ENCODE measurements around the gene POU6F2.

Gene POU6F2

DNA sequence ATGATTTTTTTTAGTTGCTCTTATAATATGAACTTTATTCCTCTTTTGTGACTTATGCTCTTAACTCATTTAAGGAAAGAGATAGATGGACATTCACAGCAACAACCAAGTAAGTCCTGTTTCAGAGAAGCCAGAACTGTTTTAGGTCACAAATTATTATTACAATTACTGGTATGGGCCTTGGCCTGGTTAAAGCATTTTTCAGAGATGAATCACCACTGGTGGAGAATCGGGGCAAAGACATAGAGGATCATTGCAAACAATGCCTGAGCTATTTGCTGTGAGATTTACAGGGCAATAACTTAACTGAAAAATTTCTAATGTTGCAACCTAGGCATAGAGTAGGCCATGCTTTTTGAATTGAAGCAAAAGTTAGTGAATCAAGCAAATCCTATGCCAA, 450.5 kb downstream of the POU6F2 start:
- Histone ChIP-seq H3K9ac (ENCODE audit: low read depth, low read length, poor library complexity) (no peak overlapping the region), H3K4me3 (ENCODE audit: low read length in 2 of 2) (no peak overlapping the region), H2AFZ (ENCODE audit: low read length) (no peak overlapping the region), H3K4me1 (ENCODE audit: control insufficient read depth in 2 of 2, insufficient read depth in 1 of 2, low read depth in 1 of 2, low read length in 2 of 2) (no peaks in the 10 kb centered on the region), H3K36me3 (replicated peaks in 1 of 2; ENCODE audit: control insufficient read depth in 2 of 2, insufficient read depth in 2 of 2, low read length in 2 of 2) (no peaks in the 10 kb centered on the region), H3K23ac (ENCODE audit: low read depth, low read length, poor library complexity) (no peak overlapping the region), H3K4me2 (ENCODE audit: insufficient read depth, low read length, poor library complexity, severe bottlenecking) (no peak overlapping the region), H4K8ac (ENCODE audit: low read depth, low read length) (no peak overlapping the region), H2BK5ac (ENCODE audit: low read length) (no peak overlapping the region), H2BK12ac (ENCODE audit: low read length) (no peak overlapping the region), H3K79me1 (ENCODE audit: low read depth, low read length) (no peaks in the 10 kb centered on the region), H2BK120ac (ENCODE audit: low read depth, low read length) (no peak overlapping the region), H3K27ac (replicated peaks; ENCODE audit: low read length) (no peak overlapping the region), H3K9me3 (replicated peaks in 1 of 2; ENCODE audit: control insufficient read depth in 2 of 2, insufficient read depth in 1 of 2, low read depth in 1 of 2, low read length in 2 of 2) (no peaks in the 10 kb centered on the region), H3K4ac (ENCODE audit: low read length) (no peak overlapping the region), H3K18ac (ENCODE audit: low read length) (no peak overlapping the region), H3K14ac (ENCODE audit: low read length) (no peak overlapping the region), H2BK15ac (ENCODE audit: low read length) (no peak overlapping the region), H4K91ac (ENCODE audit: low read depth, low read length, poor library complexity) (no peak overlapping the region), H3K27me3 (ENCODE audit: control insufficient read depth in 3 of 3, insufficient read depth in 3 of 3, low read depth in 1 of 3, low read length in 3 of 3) (no peaks in the 10 kb centered on the region), H2AK5ac (ENCODE audit: low read depth, low read length) (no peak overlapping the region)
- no CpG with 5 or more reads among the region's 1 CpG for WGBS, 2 donors (ENCODE audit: extremely low coverage in 2 of 2, insufficient read length in 2 of 2, insufficient replicate concordance in 1 of 2)
- DNase-seq (ENCODE audit: low spot score): no peak

DNA sequence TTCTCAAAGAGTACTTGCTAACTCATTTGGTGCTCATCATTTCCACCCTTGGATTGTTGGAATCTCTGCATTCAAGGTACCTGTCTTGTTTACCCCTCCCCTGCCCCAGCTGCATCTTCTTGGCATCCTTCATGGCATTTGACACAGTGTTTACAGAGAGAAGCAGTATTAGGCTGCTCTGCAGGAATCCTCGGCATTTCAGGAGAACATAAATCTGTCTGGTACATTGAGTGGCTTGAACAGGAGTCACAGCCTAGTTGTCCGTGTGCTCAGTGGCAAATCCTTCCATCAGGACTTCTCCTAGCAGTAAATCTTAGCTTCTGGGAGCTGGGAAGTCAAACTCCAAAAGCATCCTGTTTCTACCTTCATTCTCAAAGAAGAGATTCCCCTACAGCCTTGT, 451.7 kb downstream of the POU6F2 start:
- H2AK5ac ChIP-seq (ENCODE audit: low read depth, low read length): no peak overlapping the region
- H3K4ac ChIP-seq (ENCODE audit: low read length): no peak overlapping the region
- no peaks in the 10 kb centered on the region for H3K9me3 ChIP-seq (replicated peaks in 1 of 2; ENCODE audit: control insufficient read depth in 2 of 2, insufficient read depth in 1 of 2, low read depth in 1 of 2, low read length in 2 of 2)
- H4K91ac ChIP-seq (ENCODE audit: low read depth, low read length, poor library complexity): no peak overlapping the region
- H3K14ac ChIP-seq (ENCODE audit: low read length): no peak overlapping the region
- H4K8ac ChIP-seq (ENCODE audit: low read depth, low read length): no peak overlapping the region
- H3K4me2 ChIP-seq (ENCODE audit: insufficient read depth, low read length, poor library complexity, severe bottlenecking): no peak overlapping the region
- H3K4me3 ChIP-seq (ENCODE audit: low read length in 2 of 2): no peak overlapping the region
- no peak overlapping the region for H3K18ac ChIP-seq (ENCODE audit: low read length)
- no peak overlapping the region for H2BK5ac ChIP-seq (ENCODE audit: low read length)
- H3K4me1 ChIP-seq (ENCODE audit: control insufficient read depth in 2 of 2, insufficient read depth in 1 of 2, low read depth in 1 of 2, low read length in 2 of 2): no peaks in the 10 kb centered on the region
- H3K27me3 ChIP-seq (ENCODE audit: control insufficient read depth in 3 of 3, insufficient read depth in 3 of 3, low read depth in 1 of 3, low read length in 3 of 3): no peaks in the 10 kb centered on the region
- H2AFZ ChIP-seq (ENCODE audit: low read length): no peak overlapping the region
- no peaks in the 10 kb centered on the region for H3K36me3 ChIP-seq (replicated peaks in 1 of 2; ENCODE audit: control insufficient read depth in 2 of 2, insufficient read depth in 2 of 2, low read length in 2 of 2)
- no peak overlapping the region for H3K9ac ChIP-seq (ENCODE audit: low read depth, low read length, poor library complexity)
- no peak overlapping the region for H3K23ac ChIP-seq (ENCODE audit: low read depth, low read length, poor library complexity)
- H2BK15ac ChIP-seq (ENCODE audit: low read length): no peak overlapping the region
- no peak overlapping the region for H2BK120ac ChIP-seq (ENCODE audit: low read depth, low read length)
- H3K27ac ChIP-seq (replicated peaks; ENCODE audit: low read length): no peak overlapping the region
- H3K79me1 ChIP-seq (ENCODE audit: low read depth, low read length): no peaks in the 10 kb centered on the region
- H2BK12ac ChIP-seq (ENCODE audit: low read length): no peak overlapping the region
- DNase-seq (ENCODE audit: low spot score): no peak
- WGBS, 2 donors (ENCODE audit: extremely low coverage in 2 of 2, insufficient read length in 2 of 2, insufficient replicate concordance in 1 of 2): no CpG with 5 or more reads among the region's 2 CpGs

DNA sequence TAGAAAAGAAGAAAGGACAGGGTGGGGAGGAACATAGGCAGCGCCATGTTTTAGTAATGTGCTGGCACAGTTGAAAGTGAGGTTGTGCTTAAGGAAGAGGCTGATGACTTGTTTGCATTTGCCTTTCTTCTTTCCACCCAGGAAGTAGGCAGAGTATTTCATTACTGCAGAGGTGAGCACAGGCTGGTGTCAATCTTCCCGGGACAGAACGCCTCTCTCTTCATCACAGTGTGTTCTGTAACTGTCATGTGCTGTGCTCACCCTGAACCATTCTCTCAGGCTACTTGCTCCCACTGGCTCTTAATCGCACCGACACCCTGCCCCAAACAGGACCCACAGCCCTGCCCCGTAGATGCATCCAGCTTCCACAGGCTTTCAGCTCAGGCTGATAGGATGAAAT, 452.7 kb downstream of the POU6F2 start:
- H3K27ac ChIP-seq (replicated peaks; ENCODE audit: low read length): no peak overlapping the region

DNA sequence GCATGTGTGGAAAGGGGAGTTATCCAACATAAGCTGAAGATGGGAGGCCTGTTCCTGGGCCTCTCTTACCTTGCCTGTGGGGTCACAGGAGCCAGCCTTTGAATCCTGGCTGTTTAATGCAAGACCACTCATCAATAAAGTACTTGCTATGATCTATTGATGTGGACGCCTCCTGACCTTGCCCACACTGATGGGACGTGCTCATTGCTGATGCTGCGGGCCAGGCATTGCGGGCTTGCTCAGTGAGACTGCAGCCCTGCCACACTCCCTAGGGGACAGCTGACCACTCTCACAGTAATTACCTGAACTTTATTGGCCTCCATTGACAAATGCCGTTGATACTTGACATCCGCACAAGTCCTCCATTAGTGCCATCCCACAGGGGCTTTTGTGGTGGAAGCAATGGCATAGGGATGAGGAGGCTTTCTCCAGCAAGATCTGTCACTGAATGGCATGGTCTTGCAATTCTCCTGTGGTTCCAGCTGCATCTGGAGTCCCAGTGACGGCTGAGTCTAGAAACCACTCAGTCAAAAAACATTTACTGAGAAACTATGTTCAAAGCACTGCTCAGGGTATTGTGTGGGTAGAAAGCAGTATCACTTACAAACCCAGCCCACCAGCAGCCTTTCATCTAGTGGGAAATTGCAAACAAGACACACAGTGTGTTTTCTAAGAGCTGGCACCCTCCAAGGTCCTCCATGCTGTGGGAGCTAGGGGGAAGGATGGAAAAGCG, 453.4 kb downstream of the POU6F2 start:
- Histone ChIP-seq H3K4me3 (ENCODE audit: low read length in 2 of 2) (no peak overlapping the region), H3K27ac (replicated peaks; ENCODE audit: low read length) (no peak overlapping the region), H3K4ac (ENCODE audit: low read length) (no peak overlapping the region), H2AFZ (ENCODE audit: low read length) (no peak overlapping the region), H2BK15ac (ENCODE audit: low read length) (no peak overlapping the region), H2BK120ac (ENCODE audit: low read depth, low read length) (no peak overlapping the region), H3K4me2 (ENCODE audit: insufficient read depth, low read length, poor library complexity, severe bottlenecking) (no peak overlapping the region), H2AK5ac (ENCODE audit: low read depth, low read length) (no peak overlapping the region), H3K18ac (ENCODE audit: low read length) (no peak overlapping the region), H3K27me3 (ENCODE audit: control insufficient read depth in 3 of 3, insufficient read depth in 3 of 3, low read depth in 1 of 3, low read length in 3 of 3) (no peaks in the 10 kb centered on the region), H3K4me1 (ENCODE audit: control insufficient read depth in 2 of 2, insufficient read depth in 1 of 2, low read depth in 1 of 2, low read length in 2 of 2) (no peaks in the 10 kb centered on the region), H3K14ac (ENCODE audit: low read length) (no peak overlapping the region), H3K9ac (ENCODE audit: low read depth, low read length, poor library complexity) (no peak overlapping the region), H3K9me3 (replicated peaks in 1 of 2; ENCODE audit: control insufficient read depth in 2 of 2, insufficient read depth in 1 of 2, low read depth in 1 of 2, low read length in 2 of 2) (no peaks in the 10 kb centered on the region), H2BK5ac (ENCODE audit: low read length) (no peak overlapping the region), H3K23ac (ENCODE audit: low read depth, low read length, poor library complexity) (no peak overlapping the region), H4K91ac (ENCODE audit: low read depth, low read length, poor library complexity) (no peak overlapping the region), H2BK12ac (ENCODE audit: low read length) (no peak overlapping the region), H3K36me3 (replicated peaks in 1 of 2; ENCODE audit: control insufficient read depth in 2 of 2, insufficient read depth in 2 of 2, low read length in 2 of 2) (no peaks in the 10 kb centered on the region), H4K8ac (ENCODE audit: low read depth, low read length) (no peak overlapping the region), H3K79me1 (ENCODE audit: low read depth, low read length) (no peaks in the 10 kb centered on the region)
- DNase-seq (ENCODE audit: low spot score): no peak
- WGBS, 2 donors (ENCODE audit: extremely low coverage in 2 of 2, insufficient read length in 2 of 2, insufficient replicate concordance in 1 of 2): no CpG with 5 or more reads among the region's 8 CpGs

More for the DNA sequence above, 452.7 kb downstream of the POU6F2 start:
- Histone ChIP-seq H3K36me3 (replicated peaks in 1 of 2; ENCODE audit: control insufficient read depth in 2 of 2, insufficient read depth in 2 of 2, low read length in 2 of 2) (no peaks in the 10 kb centered on the region), H3K9me3 (replicated peaks in 1 of 2; ENCODE audit: control insufficient read depth in 2 of 2, insufficient read depth in 1 of 2, low read depth in 1 of 2, low read length in 2 of 2) (no peaks in the 10 kb centered on the region), H2AFZ (ENCODE audit: low read length) (no peak overlapping the region), H3K4me1 (ENCODE audit: control insufficient read depth in 2 of 2, insufficient read depth in 1 of 2, low read depth in 1 of 2, low read length in 2 of 2) (no peaks in the 10 kb centered on the region), H4K8ac (ENCODE audit: low read depth, low read length) (no peak overlapping the region), H2BK12ac (ENCODE audit: low read length) (no peak overlapping the region), H2BK5ac (ENCODE audit: low read length) (no peak overlapping the region), H2BK120ac (ENCODE audit: low read depth, low read length) (no peak overlapping the region), H3K27me3 (ENCODE audit: control insufficient read depth in 3 of 3, insufficient read depth in 3 of 3, low read depth in 1 of 3, low read length in 3 of 3) (no peaks in the 10 kb centered on the region), H3K4me3 (ENCODE audit: low read length in 2 of 2) (no peak overlapping the region), H3K14ac (ENCODE audit: low read length) (no peak overlapping the region), H3K4ac (ENCODE audit: low read length) (no peak overlapping the region), H3K23ac (ENCODE audit: low read depth, low read length, poor library complexity) (no peak overlapping the region), H4K91ac (ENCODE audit: low read depth, low read length, poor library complexity) (no peak overlapping the region), H3K4me2 (ENCODE audit: insufficient read depth, low read length, poor library complexity, severe bottlenecking) (no peak overlapping the region), H2BK15ac (ENCODE audit: low read length) (peak overlapping the region; percentile 8), H2AK5ac (ENCODE audit: low read depth, low read length) (no peak overlapping the region), H3K79me1 (ENCODE audit: low read depth, low read length) (no peaks in the 10 kb centered on the region), H3K18ac (ENCODE audit: low read length) (no peak overlapping the region), H3K9ac (ENCODE audit: low read depth, low read length, poor library complexity) (no peak overlapping the region)
- no CpG with 5 or more reads among the region's 6 CpGs for WGBS, 2 donors (ENCODE audit: extremely low coverage in 2 of 2, insufficient read length in 2 of 2, insufficient replicate concordance in 1 of 2)
- no peak for DNase-seq (ENCODE audit: low spot score)

Measured in neuronal stem cell (in vitro differentiated cells).